T-cell (primary cell): ENCODE measurements around the gene ALS2. TPM values are rescaled to one million over a fixed set of nuclear protein-coding genes. Genes with fewer than 3 reads are reported as not detected.

ENCODE experiments used
- total RNA-seq, 35 experiments: library from RNA in 6 of 35; stranded (reverse) in 6 of 35; fragments of 120-200 nt in 1 of 35; gene quantifications; one replicate each; pipeline versions ENCODE4 v1.2.1 to v1.2.4 and lab custom pipeline; 2013 to 2026

The ALS2 gene
- total RNA-seq, 5 donors from 2014 or later (not counting 1 experiment from before 2014, with no cell fraction given): 9.1 to 11.9 (median 10.3) TPM

Other genes starting within 250 kb of the ALS2 start
- 10 to 100 TPM in 1 of 5 donors, 1 to 10 TPM in 4; 4.5 to 10.1 (median 7.8) TPM for gene TMEM237, start 137.4 kb downstream of the ALS2 start, total RNA-seq
- under 1 TPM in 1 of 5 donors, not detected in 4; 0.13 TPM for gene MPP4, start 82.3 kb downstream of the ALS2 start, total RNA-seq
- not detected for gene CDK15, start 25.6 kb upstream of the ALS2 start, total RNA-seq